Measurements from ENCODE around the gene SLC22A3. TPM values are rescaled to one million over a fixed set of nuclear protein-coding genes. Genes with fewer than 3 reads are reported as not detected.

The SLC22A3 gene
- total RNA-seq, 2 donors from 2014 or later, result not detected

DNA sequence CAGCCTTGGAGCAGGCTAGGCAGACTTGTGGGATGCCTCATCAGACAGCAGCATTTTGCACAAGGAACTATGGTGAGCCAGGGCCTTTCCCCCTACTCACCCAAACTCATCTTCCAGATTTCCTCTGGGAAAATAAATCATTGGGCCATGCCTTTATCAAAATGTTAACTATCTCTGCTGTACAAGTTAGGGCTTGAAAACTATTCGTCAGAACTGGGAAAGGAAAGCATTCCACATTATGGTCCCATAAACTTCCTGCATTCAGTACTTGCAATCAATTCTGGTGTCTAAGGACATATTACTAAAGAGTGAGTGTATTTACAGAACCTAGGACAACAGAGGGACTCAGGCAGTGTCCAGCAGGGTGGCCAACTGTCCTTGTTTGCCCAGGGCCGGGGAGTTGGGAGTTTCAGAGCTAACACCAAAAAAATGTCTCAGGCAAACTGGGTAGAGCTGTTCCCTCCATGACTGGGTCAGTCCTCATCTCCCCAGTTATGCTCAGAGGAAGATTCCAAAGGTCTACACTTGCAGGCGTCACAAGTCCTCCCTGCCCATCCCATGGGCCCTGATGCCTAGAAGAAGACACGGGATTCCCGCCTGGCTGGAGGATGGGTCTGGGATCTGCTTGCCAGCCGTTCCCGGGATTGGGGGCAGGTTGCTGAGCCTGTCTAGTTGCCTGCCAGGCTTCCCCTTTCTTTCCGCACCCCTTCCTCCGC is 72.2 kb downstream of the SLC22A3 start:
- ATAC-seq (no peak), DNase-seq (ENCODE audit: low spot score) (no peak)
- Mint-ChIP-seq H3K9me3 (no peaks in the 10 kb centered on the region), H3K4me1 (ENCODE audit: low read depth in 2 of 2) (no peaks in the 10 kb centered on the region), H3K27ac (no peak overlapping the region), H3K4me3 (no peak overlapping the region), H3K36me3 (peaks cover 6% of the 10 kb centered on the region), H3K27me3 (peaks cover 14 to 15% of the 10 kb centered on the region in 2 donors)

DNA sequence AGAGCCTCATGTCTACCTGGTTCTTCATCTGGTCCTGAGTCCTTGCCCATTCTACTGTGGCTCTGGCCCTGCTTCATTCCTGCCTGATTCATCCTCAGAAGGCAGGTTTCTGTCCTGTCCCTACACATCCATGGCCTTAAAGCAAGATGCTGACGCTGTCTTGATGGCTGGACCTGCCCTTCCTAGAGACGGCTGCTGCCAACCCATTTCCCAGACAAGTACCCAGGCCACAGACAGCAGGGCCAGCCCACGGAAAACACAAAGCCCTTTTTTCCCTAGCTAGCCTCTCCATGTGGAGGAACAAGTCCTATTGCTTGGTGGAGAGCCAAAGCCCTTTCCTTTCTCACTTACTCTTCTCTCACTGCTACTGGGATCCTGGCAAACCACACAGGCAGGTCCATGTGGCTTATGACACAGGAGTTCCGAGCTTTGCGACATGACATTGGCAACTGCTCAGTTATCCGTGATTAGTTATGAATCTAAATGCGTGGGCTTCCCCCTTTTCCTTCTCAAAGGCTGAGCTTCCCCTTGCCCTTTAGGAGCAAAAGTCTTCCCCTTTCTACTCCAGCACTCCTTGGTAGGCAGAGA is 72.9 kb downstream of the SLC22A3 start:
- Mint-ChIP-seq H3K27me3 (peaks cover 9 to 13% of the 10 kb centered on the region in 2 donors), H3K9me3 (no peaks in the 10 kb centered on the region), H3K4me1 (ENCODE audit: low read depth in 2 of 2) (peaks cover under 1% of the 10 kb centered on the region in 2 donors), H3K4me3 (no peak overlapping the region), H3K36me3 (peaks cover 6% of the 10 kb centered on the region), H3K27ac (peak overlapping the region in 1 of 2 donors; percentile 54)
- DNase-seq (ENCODE audit: low spot score) (no peak), ATAC-seq (no peak)

- DNase-seq (ENCODE audit: low spot score), result no peak
- Mint-ChIP-seq H3K4me3 (no peak overlapping the region), H3K4me1 (ENCODE audit: low read depth in 2 of 2) (peaks cover 7 to 8% of the 10 kb centered on the region in 2 donors), H3K36me3 (peaks cover 6% of the 10 kb centered on the region), H3K9me3 (no peaks in the 10 kb centered on the region), H3K27ac (peak overlapping the region in 1 of 2 donors; percentile 54), H3K27me3 (peaks cover 11 to 13% of the 10 kb centered on the region in 2 donors)
- ATAC-seq, result no peak
These were observed 73.7 kb downstream of the SLC22A3 start for GRCh38 chr6:160421854-160422253.

GRCh38 chr6:160424256-160424655 is 76.1 kb downstream of the SLC22A3 start:
- peaks cover 23 to 26% of the 10 kb centered on the region in 2 donors for H3K27me3 Mint-ChIP-seq
- no peak overlapping the region for H3K27ac Mint-ChIP-seq
- DNase-seq (ENCODE audit: low spot score) (no peak), ATAC-seq (no peak)
- peaks cover 6% of the 10 kb centered on the region for H3K36me3 Mint-ChIP-seq
- H3K4me1 Mint-ChIP-seq (ENCODE audit: low read depth in 2 of 2), result peaks cover 7 to 8% of the 10 kb centered on the region in 2 donors
- no peak overlapping the region for H3K4me3 Mint-ChIP-seq
- H3K9me3 Mint-ChIP-seq, result no peaks in the 10 kb centered on the region

GRCh38 chr6:160426136-160426535 is 78.0 kb downstream of the SLC22A3 start:
- peaks cover 29 to 36% of the 10 kb centered on the region in 2 donors for H3K27me3 Mint-ChIP-seq
- DNase-seq (ENCODE audit: low spot score) (no peak), ATAC-seq (no peak)
- H3K4me1 Mint-ChIP-seq (ENCODE audit: low read depth in 2 of 2), result peaks cover 7 to 8% of the 10 kb centered on the region in 2 donors
- H3K9me3 Mint-ChIP-seq, result no peaks in the 10 kb centered on the region
- H3K4me3 Mint-ChIP-seq, result no peak overlapping the region
- no peak overlapping the region for H3K27ac Mint-ChIP-seq
- H3K36me3 Mint-ChIP-seq, result peaks cover 6% of the 10 kb centered on the region

GRCh38 chr6:160427312-160428068 is 79.3 kb downstream of the SLC22A3 start:
- peaks cover 7 to 8% of the 10 kb centered on the region in 2 donors for H3K4me1 Mint-ChIP-seq (ENCODE audit: low read depth in 2 of 2)
- H3K9me3 Mint-ChIP-seq, result no peaks in the 10 kb centered on the region
- H3K27ac Mint-ChIP-seq, result no peak overlapping the region
- H3K36me3 Mint-ChIP-seq, result no peaks in the 10 kb centered on the region
- H3K4me3 Mint-ChIP-seq, result no peak overlapping the region
- DNase-seq (ENCODE audit: low spot score) (no peak), ATAC-seq (no peak)
- H3K27me3 Mint-ChIP-seq, result peaks cover 24 to 29% of the 10 kb centered on the region in 2 donors

DNA sequence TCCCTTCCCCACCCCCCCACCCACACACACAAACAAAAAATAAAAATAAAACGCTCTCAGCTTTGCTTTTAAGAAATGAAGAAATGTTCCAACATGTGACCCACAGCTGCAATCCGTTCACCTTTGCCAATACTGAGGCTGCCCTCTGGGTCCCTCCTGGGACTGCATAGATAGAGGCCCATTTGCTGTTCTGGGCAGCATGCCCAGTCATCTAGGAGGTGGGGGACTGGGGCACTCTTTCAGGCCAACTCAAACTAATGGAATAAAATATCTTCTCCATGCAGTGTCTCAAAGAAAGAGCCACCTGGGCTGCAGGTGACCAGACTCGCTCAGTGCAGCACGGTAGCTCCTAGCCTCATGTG is 79.9 kb downstream of the SLC22A3 start:
- H3K4me3 Mint-ChIP-seq, result no peak overlapping the region
- no peak overlapping the region for H3K27ac Mint-ChIP-seq
- peaks cover 24 to 29% of the 10 kb centered on the region in 2 donors for H3K27me3 Mint-ChIP-seq
- no peaks in the 10 kb centered on the region for H3K36me3 Mint-ChIP-seq
- H3K9me3 Mint-ChIP-seq, result no peaks in the 10 kb centered on the region
- DNase-seq (ENCODE audit: low spot score) (no peak), ATAC-seq (no peak)
- H3K4me1 Mint-ChIP-seq (ENCODE audit: low read depth in 2 of 2), result peaks cover 7 to 8% of the 10 kb centered on the region in 2 donors

- H3K9me3 Mint-ChIP-seq, result no peaks in the 10 kb centered on the region
- no peak overlapping the region for H3K4me3 Mint-ChIP-seq
- ATAC-seq (no peak), DNase-seq (ENCODE audit: low spot score) (no peak)
- H3K36me3 Mint-ChIP-seq, result no peaks in the 10 kb centered on the region
- H3K27me3 Mint-ChIP-seq, result peaks cover 29% of the 10 kb centered on the region in 2 donors
- no peak overlapping the region for H3K27ac Mint-ChIP-seq
- peaks cover 7 to 8% of the 10 kb centered on the region in 2 donors for H3K4me1 Mint-ChIP-seq (ENCODE audit: low read depth in 2 of 2)
These were observed 80.8 kb downstream of the SLC22A3 start for GRCh38 chr6:160428818-160429619.

DNA sequence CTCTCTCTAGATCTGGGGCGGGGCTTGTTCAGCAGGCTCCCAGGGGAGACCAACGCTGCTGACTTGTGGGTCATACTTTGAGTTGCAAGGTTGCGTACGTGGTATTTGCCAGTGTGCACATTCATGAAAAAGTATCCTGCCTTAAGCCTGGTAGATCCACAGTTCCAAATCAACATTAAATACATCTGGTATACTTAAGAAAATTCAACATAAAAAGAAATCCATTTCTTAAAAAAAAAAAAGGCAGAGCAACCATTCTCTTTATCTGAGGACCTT is 81.4 kb downstream of the SLC22A3 start:
- Mint-ChIP-seq H3K36me3 (no peaks in the 10 kb centered on the region), H3K27me3 (peaks cover 29% of the 10 kb centered on the region in 2 donors), H3K4me1 (ENCODE audit: low read depth in 2 of 2) (peaks cover 7 to 8% of the 10 kb centered on the region in 2 donors), H3K9me3 (no peaks in the 10 kb centered on the region), H3K4me3 (no peak overlapping the region), H3K27ac (no peak overlapping the region)
- ATAC-seq, result no peak
- DNase-seq (ENCODE audit: low spot score), result no peak

DNA sequence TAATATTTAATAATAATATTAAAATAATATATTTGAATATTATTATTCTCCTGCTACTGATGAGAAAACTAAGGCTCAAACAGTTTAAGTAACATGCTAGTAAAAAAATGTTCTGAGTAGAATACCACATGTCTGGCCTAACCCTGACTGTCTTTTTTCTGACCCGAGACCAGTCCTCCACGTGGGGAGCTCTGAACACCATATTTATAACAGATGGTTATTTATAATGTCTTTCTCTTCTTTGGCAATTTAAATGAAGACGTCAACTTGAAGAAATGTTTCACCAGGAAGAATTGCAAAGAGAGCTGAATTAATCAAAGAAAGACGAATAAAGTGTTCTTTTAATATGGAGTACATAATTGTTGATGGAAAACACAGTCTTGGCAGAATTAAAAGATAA is 82.0 kb downstream of the SLC22A3 start:
- DNase-seq (ENCODE audit: low spot score), result no peak
- peaks cover 29% of the 10 kb centered on the region in 2 donors for H3K27me3 Mint-ChIP-seq
- H3K9me3 Mint-ChIP-seq, result no peaks in the 10 kb centered on the region
- H3K4me1 Mint-ChIP-seq (ENCODE audit: low read depth in 2 of 2), result peaks cover 7 to 8% of the 10 kb centered on the region in 2 donors
- ATAC-seq, result no peak
- H3K36me3 Mint-ChIP-seq, result no peaks in the 10 kb centered on the region
- H3K4me3 Mint-ChIP-seq, result no peak overlapping the region
- H3K27ac Mint-ChIP-seq, result no peak overlapping the region

GRCh38 chr6:160430751-160431150 is 82.6 kb downstream of the SLC22A3 start:
- Mint-ChIP-seq H3K4me1 (ENCODE audit: low read depth in 2 of 2) (peaks cover 8 to 11% of the 10 kb centered on the region in 2 donors), H3K27ac (no peak overlapping the region), H3K27me3 (peaks cover 29 to 33% of the 10 kb centered on the region in 2 donors), H3K4me3 (no peak overlapping the region), H3K36me3 (no peaks in the 10 kb centered on the region), H3K9me3 (no peaks in the 10 kb centered on the region)
- ATAC-seq, result no peak
- DNase-seq (ENCODE audit: low spot score), result no peak

DNA sequence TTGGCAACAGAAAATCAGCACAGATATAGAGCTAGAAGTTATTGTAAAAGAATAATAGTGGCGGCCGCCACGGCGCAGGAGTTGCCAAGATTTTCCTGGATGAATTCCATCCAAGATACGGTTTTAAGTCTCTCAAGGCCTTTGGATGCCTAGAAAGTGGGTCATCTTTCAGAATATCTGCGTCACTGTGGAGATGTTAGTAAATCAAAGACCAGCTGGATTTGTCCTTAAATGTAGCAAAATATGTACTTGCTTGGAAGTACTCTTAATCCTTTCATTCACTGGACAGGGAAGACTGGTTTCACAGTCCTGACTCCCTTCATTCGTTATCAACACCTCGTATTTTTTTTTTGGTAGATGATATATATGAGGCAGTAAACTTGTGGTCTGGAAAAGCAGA is 83.0 kb downstream of the SLC22A3 start:
- Mint-ChIP-seq H3K36me3 (no peaks in the 10 kb centered on the region), H3K9me3 (no peaks in the 10 kb centered on the region), H3K4me3 (no peak overlapping the region), H3K27ac (no peak overlapping the region), H3K4me1 (ENCODE audit: low read depth in 2 of 2) (peaks cover 6 to 13% of the 10 kb centered on the region in 2 donors), H3K27me3 (peaks cover 29 to 33% of the 10 kb centered on the region in 2 donors)
- ATAC-seq (no peak), DNase-seq (ENCODE audit: low spot score) (no peak)

DNA sequence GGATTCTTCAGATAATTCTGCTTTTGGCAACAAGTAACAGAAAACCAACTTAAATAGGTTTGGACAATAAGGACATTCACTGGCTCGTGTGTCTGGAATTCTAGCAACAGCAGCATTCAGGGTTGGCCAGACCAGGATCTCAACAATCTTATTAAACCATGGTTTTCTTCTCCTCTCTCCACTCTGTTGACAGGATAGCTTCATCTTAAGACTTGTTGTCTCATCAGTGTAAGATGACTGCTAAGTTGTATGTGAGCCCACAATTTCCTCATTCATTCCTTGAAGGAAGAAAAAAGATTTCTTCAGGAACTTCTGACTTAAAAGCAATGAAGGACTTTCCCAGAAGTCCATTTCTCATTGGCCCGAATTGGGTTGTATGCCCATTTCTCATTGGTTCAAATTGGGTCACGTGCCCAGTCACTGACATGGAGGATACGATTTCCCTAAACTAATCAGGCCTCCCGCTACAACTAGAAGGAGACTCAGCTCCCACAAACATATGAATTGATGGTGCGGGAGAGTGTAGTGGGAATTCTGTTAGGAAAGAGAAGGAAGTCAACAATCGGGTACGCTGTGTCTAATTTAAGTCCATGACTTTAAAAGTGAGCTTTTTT is 83.7 kb downstream of the SLC22A3 start:
- ATAC-seq (no peak), DNase-seq (ENCODE audit: low spot score) (no peak)
- Mint-ChIP-seq H3K4me1 (ENCODE audit: low read depth in 2 of 2) (peaks cover 0 to 11% of the 10 kb centered on the region in 2 donors), H3K9me3 (no peaks in the 10 kb centered on the region), H3K4me3 (no peak overlapping the region), H3K36me3 (no peaks in the 10 kb centered on the region), H3K27ac (no peak overlapping the region), H3K27me3 (peaks cover 29% of the 10 kb centered on the region in 2 donors)
